Body of pancreas (tissue), 4 donors: ENCODE results near the gene CLDN2.

Source experiments
- POLR2A ChIP-seq, 3 donors: fragments of 450-650 bp; IDR thresholded peaks; one replicate each; pipeline ENCODE4 v1.6.1; 2016; ENCODE audit warnings: antibody characterized with exemption in 3 of 3, mild to moderate bottlenecking in 2 of 3
- TF ChIP-seq, protein P1 (sequence below), 7 experiments: fragments of 450-650 bp in 4 of 7; fragments of 200-600 bp in 3 of 7; sonication (generic) in 3 of 7; IDR thresholded peaks; one replicate each; pipeline ENCODE4 v1.5.1; 2016 to 2019; ENCODE audit warnings: antibody characterized with exemption in 7 of 7

GRCh38 chrX:106898462-106898861 lies 21.7 kb upstream of the CLDN2 start:
- TF ChIP-seq, protein P1, sequence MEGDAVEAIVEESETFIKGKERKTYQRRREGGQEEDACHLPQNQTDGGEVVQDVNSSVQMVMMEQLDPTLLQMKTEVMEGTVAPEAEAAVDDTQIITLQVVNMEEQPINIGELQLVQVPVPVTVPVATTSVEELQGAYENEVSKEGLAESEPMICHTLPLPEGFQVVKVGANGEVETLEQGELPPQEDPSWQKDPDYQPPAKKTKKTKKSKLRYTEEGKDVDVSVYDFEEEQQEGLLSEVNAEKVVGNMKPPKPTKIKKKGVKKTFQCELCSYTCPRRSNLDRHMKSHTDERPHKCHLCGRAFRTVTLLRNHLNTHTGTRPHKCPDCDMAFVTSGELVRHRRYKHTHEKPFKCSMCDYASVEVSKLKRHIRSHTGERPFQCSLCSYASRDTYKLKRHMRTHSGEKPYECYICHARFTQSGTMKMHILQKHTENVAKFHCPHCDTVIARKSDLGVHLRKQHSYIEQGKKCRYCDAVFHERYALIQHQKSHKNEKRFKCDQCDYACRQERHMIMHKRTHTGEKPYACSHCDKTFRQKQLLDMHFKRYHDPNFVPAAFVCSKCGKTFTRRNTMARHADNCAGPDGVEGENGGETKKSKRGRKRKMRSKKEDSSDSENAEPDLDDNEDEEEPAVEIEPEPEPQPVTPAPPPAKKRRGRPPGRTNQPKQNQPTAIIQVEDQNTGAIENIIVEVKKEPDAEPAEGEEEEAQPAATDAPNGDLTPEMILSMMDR (IDR thresholded peaks at IDR 0.05), result peak in 4 of 7 experiments; percentile 49 to 64 (median 56)
- TF ChIP-seq POLR2A (IDR thresholded peaks at IDR 0.05), result no peak
